C4-2B (cell line): ENCODE data around the gene DCLK2.

Experiments used
- ZFX ChIP-seq: fragments of 450-650 bp; IDR thresholded peaks from 2 replicates; pipeline ENCODE4 v1.6.1; 2017
- TF ChIP-seq, protein P1 (sequence below): fragments of 450-650 bp; conservative IDR thresholded peaks from 2 replicates; pipeline ENCODE4 v1.5.1; 2017; ENCODE audit warnings: mild to moderate bottlenecking

DNA sequence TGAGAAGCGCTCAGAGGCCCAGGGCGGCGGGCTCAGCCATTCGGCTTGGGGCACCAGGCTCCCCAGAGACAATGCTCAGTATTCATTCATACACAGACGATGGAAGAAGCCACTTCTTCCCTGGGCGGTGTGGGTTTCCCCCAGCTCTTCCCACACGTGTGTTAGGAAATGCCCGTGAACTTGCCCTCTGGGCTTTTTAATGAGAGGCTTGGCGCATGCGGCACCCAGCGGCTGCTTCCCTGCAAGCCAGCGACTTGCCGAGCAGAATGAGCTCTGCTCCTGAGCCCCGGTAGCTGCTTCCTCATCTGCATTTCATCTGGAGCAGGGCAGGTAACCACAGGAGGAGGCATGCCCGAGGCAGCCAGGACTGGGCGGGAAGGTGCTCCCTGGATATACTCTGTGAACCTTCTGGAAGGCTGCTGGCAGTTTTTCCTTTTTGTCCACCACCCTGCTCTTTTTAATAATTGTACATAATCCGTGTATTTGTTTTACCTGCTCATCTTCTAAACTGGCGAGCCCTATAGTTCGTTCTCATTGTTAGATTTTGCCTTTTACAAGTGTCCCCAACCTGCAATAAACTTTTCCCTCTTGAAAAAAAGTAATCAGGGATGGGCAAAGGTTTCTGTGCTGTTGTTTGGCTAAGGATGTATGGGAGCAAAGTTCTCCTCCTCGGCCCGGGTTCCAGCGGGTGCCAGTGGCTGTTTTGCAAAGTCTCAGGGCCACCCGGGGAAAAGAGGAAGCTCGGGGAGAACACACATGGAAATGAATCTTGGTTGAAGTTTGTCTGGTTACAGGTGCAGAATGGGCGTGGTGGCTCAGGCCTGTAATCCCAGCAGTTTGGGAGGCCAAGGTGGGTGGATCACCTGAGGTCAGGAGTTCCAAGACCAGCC, 178.8 kb downstream of the DCLK2 start:
- TF ChIP-seq, protein P1, sequence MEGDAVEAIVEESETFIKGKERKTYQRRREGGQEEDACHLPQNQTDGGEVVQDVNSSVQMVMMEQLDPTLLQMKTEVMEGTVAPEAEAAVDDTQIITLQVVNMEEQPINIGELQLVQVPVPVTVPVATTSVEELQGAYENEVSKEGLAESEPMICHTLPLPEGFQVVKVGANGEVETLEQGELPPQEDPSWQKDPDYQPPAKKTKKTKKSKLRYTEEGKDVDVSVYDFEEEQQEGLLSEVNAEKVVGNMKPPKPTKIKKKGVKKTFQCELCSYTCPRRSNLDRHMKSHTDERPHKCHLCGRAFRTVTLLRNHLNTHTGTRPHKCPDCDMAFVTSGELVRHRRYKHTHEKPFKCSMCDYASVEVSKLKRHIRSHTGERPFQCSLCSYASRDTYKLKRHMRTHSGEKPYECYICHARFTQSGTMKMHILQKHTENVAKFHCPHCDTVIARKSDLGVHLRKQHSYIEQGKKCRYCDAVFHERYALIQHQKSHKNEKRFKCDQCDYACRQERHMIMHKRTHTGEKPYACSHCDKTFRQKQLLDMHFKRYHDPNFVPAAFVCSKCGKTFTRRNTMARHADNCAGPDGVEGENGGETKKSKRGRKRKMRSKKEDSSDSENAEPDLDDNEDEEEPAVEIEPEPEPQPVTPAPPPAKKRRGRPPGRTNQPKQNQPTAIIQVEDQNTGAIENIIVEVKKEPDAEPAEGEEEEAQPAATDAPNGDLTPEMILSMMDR: no peak
- no peak for TF ChIP-seq ZFX
